GM12874 (cell line): ENCODE results near the gene BLCAP.

Experiments used
- TF ChIP-seq, protein P1 (sequence below): IDR thresholded peaks from 2 replicates; pipeline ENCODE4 v1.5.1; 2011; ENCODE audit warnings: low read depth, mild to moderate bottlenecking, control low read depth, low read length, moderate library complexity; ENCODE audit not compliant: insufficient read depth

Gene BLCAP

DNA sequence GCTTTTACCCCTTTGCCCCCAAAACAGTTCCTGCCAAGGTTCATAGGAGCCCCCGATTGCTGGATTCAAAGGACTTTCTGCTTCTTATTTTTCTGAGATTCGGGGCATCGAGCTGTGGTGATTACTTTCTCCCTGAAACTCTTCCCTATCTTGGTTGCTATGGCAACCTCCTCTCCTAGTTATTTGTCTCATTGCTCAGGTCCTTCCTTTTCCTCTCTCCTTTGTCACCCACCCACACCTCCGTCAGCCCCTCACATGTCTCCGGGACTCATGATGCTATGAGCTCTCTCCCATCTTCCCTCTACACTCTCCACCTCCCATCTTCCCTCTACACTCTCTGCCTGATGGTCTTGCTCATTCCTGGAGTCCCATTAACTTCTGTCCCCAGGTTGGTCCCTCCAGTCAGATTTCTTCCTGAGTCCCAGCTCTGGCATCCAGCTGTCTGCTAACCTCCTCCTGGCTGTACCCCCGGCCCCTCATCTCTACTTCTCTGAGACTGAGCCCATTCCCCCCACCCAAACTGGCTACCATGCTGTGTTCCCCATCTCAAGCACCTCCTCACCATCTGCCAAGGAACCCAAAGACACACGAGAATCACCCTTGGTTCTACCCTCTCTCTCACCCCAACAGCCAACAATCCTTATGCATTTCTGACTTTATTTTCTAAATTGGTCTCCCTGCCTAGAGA, 36.9 kb downstream of the BLCAP start:
- TF ChIP-seq, protein P1, sequence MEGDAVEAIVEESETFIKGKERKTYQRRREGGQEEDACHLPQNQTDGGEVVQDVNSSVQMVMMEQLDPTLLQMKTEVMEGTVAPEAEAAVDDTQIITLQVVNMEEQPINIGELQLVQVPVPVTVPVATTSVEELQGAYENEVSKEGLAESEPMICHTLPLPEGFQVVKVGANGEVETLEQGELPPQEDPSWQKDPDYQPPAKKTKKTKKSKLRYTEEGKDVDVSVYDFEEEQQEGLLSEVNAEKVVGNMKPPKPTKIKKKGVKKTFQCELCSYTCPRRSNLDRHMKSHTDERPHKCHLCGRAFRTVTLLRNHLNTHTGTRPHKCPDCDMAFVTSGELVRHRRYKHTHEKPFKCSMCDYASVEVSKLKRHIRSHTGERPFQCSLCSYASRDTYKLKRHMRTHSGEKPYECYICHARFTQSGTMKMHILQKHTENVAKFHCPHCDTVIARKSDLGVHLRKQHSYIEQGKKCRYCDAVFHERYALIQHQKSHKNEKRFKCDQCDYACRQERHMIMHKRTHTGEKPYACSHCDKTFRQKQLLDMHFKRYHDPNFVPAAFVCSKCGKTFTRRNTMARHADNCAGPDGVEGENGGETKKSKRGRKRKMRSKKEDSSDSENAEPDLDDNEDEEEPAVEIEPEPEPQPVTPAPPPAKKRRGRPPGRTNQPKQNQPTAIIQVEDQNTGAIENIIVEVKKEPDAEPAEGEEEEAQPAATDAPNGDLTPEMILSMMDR = no peak

GRCh38 chr20:37484331-37484730, 43.3 kb downstream of the BLCAP start:
- TF ChIP-seq, protein P1 = no peak

DNA sequence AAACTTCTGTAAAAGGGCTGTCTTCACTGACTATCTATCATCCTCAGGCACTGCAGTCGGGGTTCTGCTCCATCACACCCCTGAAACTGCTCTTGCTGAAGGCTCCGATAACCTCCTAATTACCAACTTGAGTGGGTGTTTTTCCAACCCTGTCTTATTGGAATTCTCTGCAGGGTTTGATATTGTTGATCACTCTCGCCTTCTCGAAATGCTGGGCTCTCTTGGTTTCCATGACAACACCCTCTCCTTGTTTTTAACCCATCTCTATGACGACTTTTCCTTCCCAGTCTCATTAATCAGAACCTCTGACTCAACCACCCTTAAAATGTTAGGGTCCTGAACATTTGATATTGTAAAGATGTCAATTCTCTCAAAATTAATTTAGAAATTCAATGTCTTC, 46.1 kb downstream of the BLCAP start:
- TF ChIP-seq, protein P1 = no peak

DNA sequence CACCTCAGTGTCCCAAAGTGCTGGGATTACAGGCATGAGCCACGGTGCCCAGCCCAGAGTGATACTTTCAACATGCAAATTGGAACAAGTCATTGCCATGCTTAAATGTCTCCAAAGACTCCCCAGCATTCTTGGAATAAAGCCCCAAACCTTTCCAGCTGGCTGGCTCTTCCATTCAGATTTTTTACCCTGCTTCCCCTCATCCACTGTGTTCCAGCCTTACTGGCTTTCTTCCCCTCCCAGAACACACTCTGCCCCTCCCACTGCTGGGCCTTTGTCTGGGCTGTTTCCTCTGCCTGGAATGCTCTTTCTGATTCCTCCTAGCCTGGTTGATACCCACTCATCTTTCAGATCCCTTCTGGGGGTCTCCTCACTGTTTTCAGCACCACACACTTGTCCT, 46.8 kb downstream of the BLCAP start:
- TF ChIP-seq, protein P1 = no peak

DNA sequence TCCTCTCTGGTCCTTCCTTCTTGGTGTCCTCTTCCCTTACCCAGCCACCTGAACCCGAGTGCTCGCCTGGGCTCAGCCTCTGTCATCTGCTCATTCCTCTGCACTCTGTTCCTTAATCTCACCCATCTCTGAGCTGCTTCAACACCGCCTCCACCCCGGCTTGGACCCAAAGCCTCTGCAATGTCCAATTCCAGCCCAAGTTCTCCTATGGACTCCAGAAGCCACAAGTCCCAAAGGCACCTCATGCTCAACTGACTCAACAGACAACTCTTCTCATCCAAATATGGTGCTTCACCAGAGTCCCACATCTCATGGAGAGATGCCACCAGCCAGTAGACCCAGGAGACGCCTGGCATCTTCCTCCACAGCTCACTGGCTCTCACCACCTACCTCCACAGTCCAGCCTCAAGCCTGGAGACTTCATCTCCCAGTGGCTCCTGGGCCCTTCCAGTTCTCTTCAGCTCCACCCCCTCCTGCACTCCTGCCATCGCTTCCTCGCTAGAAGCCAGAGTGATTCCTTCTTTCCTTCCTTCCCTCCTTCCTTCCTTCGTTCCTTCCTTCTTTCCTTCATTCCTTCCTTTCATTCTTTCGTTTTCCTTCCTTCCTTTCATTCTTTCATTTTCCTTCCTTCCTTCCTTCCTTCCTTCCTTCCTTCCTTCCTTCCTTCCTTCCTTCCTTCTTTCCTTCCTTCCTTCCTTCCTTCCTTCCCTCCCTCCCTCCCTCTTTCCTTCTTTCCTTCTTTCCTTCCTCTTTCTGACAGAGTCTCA, 47.6 kb downstream of the BLCAP start:
- TF ChIP-seq, protein P1 = no peak

GRCh38 chr20:37479266-37479665, 48.4 kb downstream of the BLCAP start:
- TF ChIP-seq, protein P1 = no peak

GRCh38 chr20:37477041-37477440, 50.6 kb downstream of the BLCAP start:
- TF ChIP-seq, protein P1 = no peak
